Measurements from ENCODE around the gene STRADA.

The STRADA gene, protein sequence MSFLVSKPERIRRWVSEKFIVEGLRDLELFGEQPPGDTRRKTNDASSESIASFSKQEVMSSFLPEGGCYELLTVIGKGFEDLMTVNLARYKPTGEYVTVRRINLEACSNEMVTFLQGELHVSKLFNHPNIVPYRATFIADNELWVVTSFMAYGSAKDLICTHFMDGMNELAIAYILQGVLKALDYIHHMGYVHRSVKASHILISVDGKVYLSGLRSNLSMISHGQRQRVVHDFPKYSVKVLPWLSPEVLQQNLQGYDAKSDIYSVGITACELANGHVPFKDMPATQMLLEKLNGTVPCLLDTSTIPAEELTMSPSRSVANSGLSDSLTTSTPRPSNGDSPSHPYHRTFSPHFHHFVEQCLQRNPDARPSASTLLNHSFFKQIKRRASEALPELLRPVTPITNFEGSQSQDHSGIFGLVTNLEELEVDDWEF

DNA sequence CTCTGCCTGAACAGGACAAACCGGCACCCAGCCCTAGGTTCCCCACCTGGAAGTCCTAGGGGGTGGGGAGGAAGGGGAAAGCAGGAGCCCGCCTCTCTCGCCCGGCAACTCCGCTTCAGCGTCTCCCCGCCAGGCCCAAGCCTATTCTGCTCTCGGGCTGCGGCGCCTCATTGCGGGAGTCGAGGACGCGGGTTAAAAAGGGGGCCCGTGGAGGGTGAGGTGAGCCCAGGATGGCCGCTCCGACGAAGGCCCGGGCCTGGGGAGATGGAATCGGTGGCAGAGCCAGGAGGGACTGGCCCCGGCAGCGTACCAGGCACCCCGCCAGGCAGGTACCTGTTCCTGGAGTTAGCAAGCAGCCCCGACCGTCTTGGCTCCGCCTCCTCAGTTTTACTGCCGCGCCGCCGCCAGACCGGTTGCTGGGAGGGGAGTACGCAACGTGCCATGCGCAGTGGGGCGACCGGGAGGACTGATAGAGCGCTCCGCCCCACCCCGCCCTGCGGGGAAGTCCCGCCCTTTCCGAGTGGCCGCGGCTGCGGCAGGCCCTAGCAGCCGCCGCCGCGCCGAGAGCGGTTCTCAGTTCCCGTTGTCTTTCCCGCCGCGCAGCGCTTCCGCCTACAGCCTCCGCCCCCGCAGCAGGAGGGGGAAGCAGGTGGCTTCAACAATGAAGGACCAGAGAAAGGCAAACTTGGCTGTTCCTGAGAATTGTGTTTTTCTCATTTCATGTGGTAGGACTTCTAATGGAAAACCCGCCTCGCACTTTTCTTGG lies at the start of gene STRADA:
STRADA (minus strand) TSS at position 392 of the 766 bp plus-strand sequence. CDS start 13,430 bp downstream, outside the sequence.
- peak; percentile 98 for DNase-seq (ENCODE audit: low spot score)

DNA sequence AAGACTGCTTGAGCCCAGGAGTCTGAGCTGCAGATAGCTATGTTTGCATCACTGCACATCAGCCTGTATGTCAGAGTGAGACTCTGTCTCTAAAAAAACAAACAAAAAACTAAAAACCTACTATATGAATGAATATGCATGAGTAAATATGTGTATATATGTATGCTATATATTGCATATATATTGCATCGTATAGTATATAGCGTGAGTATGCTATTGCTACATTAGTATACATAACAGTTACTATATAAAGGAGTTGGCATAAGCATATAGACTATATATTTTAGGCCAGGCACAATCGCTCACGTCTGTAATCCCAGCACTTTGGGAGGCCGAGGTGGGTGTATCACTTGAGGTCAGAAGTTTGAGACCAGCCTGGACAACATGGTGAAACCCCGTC lies 48.5 kb upstream of the STRADA start:
- no peak for DNase-seq (ENCODE audit: low spot score)

DNA sequence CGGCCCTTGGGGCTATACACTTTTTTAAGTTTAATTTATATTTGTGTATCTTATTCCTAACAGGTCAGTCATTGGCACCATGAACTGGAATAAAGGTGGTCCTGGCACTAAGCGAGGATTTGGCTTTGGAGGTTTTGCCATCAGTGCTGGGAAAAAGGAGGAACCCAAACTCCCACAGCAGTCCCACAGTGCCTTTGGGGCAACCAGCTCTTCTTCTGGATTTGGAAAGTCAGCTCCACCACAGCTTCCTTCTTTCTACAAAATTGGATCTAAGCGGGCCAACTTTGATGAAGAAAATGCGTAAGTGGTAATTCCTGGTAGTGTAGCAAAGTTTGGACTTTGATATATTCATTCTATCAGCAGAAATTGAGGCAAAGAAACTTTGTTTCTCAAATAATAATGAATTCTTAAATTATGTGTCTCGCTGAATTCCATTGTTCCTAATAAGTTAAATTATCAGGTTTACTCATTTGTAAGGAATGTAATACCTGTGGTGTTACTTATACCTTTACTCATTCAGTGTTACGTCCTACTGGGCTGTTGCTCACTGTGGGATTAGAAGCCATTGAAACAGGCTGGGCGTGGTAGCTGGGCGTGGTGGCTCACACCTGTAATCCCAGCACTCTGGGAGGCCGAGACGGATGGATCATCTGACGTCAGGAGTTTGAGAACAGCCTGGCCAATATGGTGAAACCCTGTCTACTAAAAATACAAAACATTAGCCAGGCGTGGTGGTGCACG lies 45.5 kb upstream of the STRADA start:
- no peak for DNase-seq (ENCODE audit: low spot score)

DNA sequence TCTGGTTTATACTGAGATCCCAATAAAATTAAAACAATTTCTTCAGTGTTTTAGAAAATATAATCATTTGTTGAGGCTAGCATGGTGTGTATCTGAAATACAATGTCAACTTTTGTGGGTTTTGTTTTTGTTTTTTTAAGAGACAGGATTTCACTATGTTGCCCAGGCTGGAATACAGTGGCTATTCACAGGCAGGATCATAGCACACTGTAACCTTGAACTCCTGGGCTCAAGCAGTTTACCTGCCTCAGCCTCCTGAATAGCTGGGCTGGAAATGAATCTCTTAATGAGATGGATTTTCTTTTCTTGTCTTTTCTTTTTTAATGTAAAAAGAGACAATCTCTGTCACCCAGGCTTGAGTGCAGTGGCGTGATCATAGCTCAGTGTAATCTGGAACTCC lies 44.5 kb upstream of the STRADA start:
- no peak for DNase-seq (ENCODE audit: low spot score)

DNA sequence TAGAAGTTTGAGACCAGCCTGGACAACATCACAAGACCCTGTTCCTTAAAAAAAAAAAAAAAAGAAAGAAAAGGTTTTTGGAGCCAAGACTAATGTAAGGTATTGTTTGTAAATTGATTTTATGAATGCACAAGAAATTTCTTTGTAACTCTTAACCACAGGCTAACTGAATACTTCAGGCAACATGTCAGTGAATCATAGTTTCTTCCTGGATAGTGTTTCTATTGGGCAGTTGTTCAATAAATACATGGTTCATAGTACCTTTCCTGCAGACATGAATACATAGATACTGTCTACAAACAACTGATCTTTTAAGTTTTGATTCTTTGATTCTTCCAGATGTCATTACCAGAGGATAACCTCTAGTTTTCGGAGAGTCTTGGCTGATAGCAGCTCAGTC lies 44.0 kb upstream of the STRADA start:
- DNase-seq (ENCODE audit: low spot score) = no peak

DNA sequence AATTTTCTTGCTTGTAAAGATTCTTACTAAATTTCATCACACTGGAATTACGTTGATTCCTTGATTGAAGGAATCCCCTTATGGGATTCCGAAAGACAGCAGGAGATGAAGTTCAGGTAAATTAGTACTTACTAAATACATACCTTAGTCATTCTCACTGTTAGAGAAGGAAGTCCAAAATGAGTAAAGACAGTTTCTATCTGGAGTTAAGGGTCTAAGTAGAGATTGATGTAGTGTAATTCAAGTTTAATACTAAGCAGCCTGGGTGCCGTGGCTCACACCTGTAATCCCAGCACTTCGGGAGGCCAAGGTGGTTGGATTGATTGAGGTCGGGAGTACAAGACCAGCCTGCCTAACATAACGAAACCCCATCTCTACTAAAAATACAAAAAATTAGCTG lies 41.9 kb upstream of the STRADA start:
- DNase-seq (ENCODE audit: low spot score) = no peak

DNA sequence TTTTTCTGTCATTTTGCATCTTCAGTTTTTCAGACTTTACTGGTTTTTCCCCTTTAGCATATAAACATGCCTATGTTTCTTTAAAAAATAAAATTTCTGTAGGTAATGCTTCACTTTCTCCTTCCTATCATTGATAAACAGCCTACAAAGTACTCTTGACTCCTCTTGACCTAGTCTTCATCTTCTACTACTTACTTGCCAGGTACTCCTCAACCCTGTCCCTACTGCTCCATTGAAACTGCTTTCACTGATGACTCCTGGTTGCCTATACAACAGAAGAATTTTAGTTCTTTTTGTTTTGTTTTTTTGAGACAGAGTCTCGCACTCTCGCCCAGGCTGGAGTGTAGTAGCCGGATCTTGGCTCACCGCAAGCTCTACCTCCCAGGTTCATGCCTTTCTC lies 39.3 kb upstream of the STRADA start:
- DNase-seq (ENCODE audit: low spot score) = no peak

DNA sequence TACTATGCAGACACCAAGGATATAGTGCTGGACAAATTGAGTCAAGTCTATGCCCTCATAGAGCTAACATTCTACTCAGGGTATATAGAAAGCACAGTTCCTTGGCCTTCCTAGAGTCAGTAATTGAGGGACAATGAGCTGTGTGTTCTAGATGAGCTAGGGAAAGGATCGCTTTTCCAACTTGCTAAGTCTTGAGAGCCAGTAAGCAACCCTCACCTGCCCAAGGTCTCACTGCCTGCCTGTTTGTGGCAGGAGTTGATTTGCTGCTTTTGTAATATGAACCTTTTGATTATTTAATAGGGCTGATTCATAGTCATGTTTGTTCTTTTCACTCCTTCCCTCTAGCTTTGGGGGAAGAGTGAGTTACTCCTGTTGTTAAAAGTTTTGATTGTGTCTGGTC lies 38.9 kb upstream of the STRADA start:
- DNase-seq (ENCODE audit: low spot score) = no peak

DNA sequence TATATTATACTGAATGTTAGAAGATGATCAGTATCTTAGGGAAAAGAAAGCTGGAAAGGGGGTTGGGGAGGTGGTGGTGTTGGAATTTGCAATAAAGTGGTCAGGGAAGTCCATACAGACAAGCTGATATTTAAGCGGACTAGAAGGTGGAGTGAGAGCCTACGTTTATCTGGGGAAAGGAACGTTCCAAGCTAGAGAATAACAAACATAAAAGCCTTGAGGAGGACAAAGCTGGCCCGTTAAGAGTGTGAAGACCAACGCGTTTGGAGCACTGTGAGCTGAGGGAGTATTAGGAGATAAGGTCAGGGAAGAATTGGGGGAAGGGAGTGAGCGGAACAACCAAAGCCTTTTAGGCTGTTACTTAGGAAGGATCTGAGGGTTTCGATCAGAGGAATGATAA lies 33.8 kb upstream of the STRADA start:
- DNase-seq (ENCODE audit: low spot score) = no peak

DNA sequence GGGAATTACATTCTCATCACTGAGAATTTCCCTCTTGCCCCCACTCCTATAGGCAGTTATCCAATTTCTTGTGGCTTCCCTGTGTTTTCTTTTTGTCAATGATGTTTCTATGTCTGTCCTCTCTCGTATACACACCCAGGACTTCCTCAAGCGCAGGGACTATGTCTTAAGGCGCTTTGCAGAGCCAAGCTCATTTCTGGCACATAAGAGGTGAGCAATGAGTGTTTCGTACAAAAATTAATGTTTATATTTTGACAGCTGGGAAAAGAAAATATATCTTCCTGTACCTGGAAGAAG lies 33.3 kb upstream of the STRADA start:
- peak; percentile 54 for DNase-seq (ENCODE audit: low spot score)

DNA sequence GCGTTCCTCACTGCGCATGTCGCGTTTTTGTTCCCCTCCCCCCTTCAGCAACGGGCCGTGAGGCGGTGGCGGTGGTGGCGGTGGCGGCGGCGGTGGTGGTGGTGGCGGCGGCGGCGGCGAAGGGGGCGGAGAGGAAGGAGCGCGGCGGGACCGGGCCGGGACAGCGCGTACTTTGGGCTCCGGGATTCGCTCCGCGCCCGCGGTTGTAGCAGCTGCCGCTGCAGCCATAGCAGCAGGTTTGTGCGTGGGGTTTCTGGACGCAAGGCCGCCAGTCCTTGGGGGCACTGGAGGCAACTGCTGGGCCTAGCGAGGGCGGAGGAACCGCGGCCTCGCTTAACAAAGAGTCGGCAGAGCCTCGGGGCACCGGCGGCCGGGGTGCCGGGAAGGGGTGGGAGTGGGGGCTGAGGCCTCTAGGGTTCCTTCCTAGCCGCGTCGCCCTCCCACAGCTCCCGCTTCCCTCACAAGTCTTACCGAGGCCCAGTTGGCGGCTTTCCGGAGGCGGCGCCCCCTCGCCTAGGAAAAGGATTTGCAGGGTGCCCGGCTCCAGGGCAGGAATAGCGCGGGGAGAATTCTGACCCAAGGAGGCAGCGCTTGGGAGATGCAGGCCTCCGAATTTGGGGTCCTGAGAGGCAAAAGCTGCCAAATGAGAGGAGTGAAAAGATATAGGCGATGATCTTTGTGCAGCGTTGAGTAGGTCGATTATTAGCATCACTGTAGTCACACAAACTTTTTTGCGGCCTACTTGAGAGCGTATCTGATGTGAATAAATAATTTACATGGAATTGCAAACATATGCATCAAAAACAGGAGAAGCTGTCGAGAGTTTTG lies 32.8 kb upstream of the STRADA start, which contains the start of gene DDX42:
DDX42 (plus strand) TSS at position 30 of the 828 bp plus-strand sequence. CDS start 12,880 bp downstream, outside the sequence.
- no peak for DNase-seq (ENCODE audit: low spot score)

DNA sequence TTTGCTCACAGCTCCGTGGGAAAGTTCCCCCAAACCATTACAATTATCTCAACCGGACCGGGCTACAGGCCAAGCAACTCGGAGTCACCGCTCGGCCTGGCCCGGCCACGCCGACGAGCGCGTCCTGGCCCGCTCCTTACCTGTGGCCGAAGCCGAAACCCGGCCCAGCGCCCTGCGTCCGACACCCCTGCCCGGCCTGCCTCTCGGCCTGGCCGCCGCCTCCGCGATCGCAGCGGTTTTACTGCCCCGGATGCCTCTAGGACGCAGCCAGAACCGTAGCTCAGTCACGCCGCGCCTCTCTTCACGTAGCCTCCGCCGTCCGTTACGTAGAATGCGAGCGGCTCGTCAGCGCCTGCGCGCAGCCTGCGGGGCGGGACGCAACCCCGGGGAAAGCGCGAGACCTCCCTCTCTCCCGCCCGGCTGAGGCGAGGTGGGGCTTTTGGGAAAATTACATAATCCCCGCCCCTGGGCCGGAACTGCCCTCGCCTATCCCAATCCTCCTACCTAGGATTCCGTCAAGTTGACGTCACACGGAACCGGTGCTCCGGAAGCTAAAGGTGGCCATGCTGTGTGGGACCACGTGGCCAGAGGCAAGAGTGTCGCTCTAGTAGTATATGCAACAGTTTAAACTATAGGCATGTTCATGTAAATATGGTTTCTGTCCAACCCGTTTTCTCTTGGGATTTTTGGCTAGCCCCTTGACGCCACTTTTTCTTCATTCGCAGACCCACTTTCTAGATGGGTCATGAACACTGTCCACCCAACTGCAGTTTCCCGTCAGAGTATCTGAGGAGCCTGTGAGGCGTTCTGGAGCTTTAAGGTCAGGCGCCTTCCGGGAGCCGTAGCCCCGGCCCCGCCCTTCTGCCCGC lies 31.9 kb upstream of the STRADA start, which contains the start of gene CCDC47:
CCDC47 (minus strand) TSS at position 326 of the 869 bp plus-strand sequence. CDS start 7,422 bp downstream, outside the sequence.
- DNase-seq (ENCODE audit: low spot score) = peak; percentile 99

DNA sequence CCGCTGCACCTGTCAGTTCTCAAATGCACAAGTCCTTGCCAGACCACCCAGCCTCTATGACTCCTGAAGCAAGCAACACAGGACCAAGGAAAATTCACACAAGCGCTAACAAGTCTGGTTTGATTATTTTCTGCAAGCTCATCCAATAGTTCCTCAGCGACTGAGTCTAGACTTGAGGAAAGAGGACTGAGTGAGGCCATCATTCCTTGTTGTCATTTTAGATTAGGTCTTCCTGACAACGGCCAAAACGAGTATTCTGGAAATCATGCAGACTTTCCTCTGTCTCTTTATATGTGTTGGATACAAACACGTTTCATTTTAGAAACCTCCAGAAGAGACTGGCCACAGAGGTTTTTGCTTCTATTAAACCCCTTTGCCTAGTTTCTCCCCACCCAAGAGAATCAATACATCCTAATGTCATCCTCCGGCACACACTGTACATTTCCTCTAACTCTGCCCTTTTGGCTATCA lies 31.2 kb upstream of the STRADA start:
- peak; percentile 51 for DNase-seq (ENCODE audit: low spot score)

DNA sequence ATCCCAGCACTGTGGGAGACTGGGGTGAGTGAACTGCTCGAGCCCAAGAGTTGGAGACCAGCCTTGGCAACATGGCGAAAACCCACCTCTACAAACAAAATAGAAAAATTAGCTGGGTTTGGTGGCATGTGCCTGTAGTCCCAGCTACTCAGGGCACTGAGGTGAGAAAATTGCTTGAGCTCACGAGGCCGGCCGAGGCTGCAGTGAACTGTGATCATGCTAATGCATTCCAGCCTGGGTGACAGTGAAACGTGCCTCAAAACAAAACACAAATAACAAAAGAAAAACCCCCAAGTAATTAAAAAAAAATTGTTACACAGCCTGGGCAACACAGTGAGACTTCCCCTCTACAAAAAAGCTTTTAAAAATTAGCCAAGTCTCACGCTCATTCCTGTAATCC lies 26.8 kb upstream of the STRADA start:
- DNase-seq (ENCODE audit: low spot score) = no peak

DNA sequence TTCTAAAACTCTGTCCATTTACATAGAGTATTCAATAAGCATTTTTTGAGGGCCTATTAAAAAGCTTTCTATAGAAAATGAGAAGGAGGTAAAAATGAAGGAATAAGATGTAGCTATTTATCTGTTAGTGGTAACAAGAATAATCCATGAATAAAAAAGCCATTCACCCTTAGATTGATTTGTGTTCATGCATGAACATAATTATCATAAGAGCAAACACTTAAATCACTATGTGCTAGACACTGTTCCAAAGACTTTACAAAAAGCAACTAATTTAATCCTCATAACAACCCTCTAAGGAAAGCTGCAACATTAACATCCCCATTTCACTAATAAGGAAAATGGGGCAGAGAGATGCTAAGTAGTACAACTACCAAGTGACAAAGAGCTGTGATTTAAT lies 25.2 kb upstream of the STRADA start:
- no peak for DNase-seq (ENCODE audit: low spot score)

DNA sequence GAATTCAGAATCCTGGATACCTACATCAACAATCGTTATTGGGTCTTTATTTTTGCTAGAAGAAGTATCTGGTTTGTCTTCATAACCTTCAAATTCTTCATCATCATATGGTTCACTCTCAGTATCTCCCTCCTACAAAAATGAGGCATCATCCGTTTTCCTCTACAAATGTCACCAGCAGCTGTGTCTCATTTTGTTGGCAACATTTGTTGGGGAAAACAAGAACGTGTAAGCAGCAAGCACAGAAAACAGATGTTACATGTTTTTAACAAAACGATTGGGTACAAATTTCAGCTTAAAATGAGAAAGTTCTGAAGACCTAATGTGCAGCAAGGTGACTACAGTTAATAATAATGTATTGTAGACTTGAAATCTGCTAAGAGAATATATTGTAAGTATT lies 23.1 kb upstream of the STRADA start:
- no peak for DNase-seq (ENCODE audit: low spot score)

DNA sequence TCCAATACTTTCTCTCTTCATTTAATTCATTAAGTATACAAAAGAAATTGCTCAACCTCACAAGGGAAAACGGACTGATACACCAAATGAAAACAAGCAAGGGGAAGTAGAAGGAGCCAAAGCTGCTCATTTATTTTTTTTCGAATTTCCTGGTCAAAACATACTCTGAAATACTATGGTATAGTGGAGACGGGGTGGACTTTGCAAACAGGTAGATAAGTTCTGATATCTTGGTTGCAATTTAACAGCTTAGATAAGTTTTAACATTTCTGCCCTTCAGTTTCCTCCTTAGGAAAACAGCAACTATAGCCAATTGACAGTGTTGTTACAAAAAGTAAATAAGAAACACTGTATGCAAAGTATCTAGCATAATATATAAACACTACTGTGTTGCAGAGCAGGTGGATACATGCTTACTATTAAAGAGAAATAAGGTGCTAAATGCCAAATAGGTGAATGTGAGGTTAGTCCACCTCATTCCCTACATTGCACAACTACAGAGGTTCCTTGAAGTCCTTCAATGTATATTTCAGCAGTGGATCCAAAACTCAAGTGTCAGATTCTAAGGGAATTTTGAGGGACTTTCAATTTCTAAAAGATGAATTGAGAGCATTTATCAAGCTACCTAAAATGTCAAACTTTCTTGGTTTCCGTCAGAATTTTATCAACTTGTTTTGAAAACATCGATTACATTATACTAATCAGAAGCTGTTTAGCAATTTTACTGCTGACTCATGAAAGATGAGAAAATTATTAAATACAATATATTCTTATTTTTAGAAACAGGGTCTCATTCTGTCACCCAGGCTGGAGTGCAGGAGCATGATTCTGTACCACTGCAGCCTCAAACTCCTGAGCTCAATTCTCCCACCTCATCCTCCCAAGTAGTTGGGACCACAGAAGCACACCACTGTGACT lies 20.8 kb upstream of the STRADA start:
- DNase-seq (ENCODE audit: low spot score) = no peak

DNA sequence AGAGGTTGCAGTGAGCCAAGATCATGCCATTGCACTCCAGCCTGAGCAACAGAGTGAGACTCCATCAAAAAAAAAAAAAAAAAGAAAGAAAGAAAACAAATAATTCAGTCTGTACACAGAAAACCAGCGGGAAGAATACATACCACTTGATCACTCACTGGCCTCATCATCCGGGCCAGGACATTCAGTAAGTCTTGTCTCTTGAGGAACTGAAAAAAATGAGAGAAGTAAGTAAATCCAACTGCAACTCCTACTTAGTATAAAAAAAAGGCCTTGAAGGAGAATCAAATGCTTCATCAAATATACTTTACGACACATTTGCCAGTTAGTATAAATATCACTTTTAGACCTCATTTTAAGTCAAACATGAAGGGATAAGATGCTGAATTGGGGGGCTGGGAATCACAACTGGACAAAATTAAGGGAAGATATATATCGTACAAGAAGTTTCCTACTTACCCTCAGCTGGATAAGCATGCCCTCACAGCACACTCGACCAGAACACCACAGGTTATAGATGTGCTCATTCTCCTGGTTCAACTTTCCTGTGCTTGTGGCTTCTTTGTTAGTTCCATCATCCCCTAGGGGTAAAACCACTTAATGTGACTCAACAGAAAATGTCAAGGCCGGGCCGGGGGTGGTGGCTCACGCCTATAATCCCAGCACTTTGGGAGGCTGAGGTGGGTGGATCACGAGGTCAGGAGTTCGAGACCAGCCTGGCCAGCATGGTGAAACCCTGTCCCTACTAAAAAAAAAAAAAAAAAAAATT lies 19.4 kb upstream of the STRADA start:
- no peak for DNase-seq (ENCODE audit: low spot score)

DNA sequence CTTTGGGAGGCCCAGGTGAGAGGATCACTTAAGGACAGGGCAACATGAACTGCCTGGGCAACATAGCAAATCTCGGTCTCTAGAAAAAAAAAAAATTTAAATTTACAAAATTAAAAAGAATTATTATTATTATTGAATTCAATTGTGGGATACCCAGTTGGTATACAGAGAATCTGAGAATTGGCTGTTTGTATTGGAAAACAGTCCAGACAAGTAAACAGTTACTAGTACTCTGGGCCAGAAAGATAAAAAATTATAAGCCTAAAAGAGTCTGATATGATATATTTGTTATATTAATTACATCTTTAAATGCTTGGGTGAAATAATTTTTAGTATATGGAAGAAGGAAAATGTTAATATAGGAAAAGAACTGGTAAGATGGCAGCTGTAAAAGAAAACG lies 16.8 kb upstream of the STRADA start:
- DNase-seq (ENCODE audit: low spot score) = no peak
